ENCODE measurements around the gene TMIGD3.

TMIGD3 gene

GRCh38 chr1:111507411-111508201 lies 4.2 kb upstream of the TMIGD3 start:
- ATAC-seq, result peak; percentile 58 to 67

GRCh38 chr1:111506561-111506960 lies 3.1 kb upstream of the TMIGD3 start:
- ATAC-seq, result no peak

DNA sequence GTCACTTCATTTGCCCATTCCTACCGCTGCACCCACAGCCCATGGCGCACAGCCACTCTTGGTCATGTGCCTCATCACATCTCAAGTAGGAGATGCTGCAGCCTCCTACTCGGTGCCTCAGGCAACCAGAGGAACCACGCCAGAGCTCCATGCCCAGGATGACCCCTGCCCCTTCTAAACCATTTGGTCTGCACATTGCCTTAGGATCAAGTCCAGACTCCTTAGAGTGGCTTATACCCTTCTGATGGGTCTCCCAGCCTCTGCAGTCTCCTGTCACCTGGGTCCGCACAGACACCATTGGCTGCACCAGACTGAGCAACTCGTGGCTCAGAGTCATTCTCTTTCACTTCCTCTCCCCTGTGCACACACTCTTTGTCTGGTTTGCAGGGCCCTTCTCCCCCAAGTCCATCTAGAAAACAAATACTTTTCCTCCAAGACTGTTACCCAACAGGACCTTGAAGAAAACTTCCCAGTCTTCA lies 2.2 kb upstream of the TMIGD3 start:
- peak; percentile 16 to 39 for ATAC-seq

- ATAC-seq, result no peak
Observed at GRCh38 chr1:111504097-111504496, 664 bp upstream of the TMIGD3 start.

GRCh38 chr1:111501645-111502044 lies 1.8 kb downstream of the TMIGD3 start:
- no peak for ATAC-seq

DNA sequence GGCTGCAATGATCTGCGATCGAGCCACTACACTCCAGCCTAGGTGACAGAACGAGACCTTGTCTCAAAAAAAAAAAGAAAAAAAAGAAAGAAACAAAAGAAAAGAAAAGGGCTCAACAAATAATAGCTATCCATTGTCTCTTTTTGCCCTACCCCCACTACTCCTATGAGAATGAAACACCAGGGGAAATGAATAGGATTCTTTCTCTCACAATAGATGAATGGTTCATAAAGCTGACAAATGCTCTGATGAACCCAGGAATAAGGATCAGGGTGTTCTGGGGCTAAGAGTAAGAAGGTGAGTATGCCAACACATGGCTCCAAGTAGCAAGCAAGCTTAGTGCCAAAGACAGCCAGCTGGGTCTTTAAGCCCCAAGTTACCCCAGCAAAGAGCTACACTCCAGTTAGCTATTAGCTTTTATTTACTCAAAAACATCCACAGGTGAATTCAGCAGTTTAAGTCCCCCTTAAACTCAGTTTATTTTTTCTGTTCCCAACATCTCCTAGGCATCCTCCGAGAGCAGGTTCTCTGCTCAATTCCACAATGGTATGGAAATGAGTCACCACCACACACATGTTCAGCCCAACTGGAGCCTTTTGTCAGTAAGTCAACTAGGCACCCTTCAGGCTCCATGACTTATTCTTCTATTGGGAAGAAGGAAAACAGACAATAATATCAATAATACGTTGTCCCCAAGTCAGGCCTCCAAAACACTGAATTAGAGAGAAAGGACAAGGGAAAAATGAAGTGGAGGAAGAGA lies 4.2 kb downstream of the TMIGD3 start:
- no peak for ATAC-seq

DNA sequence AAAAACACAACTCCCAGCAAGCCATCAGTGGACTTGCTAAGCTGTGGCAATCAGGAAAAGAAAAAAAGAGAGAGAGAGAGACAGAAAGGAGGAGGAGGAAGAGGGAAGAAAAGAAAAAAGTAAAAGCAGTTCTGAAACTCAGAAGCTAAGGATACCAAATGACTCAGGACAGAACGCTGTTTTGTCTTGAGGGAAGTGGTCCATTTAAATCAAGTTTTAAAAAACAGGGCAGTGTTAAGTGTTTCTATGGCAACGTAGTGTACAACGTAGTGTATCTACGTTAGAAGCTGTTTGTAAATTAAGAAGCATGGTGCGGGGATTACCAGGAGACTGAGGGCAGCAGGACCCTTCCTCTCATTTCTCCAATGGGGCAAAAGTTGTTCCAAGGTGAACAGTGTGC lies 5.8 kb downstream of the TMIGD3 start:
- ATAC-seq, result no peak

GRCh38 chr1:111496398-111496797 lies 7.0 kb downstream of the TMIGD3 start:
- ATAC-seq, result peak; percentile 32 to 48

DNA sequence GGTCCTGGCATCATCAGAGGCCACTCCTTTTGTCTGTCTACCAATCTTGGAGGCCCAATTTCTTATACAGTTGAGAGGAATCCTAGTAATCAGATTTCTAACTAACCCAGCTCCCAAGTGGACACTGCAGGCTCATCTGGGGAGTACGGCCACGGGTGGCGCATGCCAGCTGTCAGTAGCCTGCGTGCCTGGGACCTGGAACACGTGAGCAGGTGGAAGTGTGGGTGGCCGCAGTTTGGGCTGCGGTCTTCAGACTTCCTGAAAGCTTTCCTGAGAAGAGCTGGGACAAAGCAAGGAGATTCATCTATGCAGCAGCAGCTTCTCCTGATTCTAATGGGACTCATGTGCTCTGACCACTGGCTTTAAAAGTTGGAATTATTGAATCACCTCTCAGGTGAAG lies 12.4 kb downstream of the TMIGD3 start:
- no peak for ATAC-seq

DNA sequence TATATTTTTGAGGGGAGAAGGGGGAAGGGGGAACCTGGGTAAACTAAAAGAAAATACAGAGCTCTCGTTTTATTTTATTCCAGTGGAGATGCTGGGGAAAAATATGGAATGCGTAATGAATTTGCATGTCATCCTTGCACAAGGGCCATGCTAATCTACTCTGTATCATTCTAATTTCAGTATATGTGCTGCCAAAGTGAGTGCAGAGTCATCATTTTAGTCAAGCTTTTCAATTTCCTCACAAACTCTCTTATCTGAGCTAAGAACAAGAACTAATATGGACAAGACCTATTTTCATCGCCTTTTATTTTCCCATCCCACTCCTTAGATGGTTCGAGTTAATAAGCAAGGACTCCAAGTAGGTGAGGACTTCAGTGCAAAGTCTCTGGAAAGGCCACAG lies 13.2 kb downstream of the TMIGD3 start:
- no peak for ATAC-seq

DNA sequence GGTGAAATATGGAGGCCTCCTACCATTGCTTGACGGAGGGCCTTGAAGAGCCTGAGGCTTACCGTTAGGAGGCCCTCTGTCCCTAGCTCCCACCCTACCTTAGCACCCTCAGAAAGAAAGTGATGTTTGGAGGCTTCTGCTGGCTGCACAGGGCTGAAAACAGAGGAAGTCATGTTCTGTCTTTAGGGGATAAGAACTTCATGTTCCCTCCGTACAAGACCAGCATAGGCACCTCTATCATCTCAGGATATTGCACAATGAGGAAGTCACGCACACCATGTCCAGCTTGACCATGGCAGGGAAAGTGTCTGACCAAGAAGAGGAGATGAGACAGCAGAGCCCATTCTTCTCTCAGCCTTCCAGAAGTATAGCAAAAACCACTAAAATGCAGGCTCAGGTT lies 13.8 kb downstream of the TMIGD3 start:
- no peak for ATAC-seq

- no peak for ATAC-seq
Observed at GRCh38 chr1:111488669-111489068, 14.8 kb downstream of the TMIGD3 start.

DNA sequence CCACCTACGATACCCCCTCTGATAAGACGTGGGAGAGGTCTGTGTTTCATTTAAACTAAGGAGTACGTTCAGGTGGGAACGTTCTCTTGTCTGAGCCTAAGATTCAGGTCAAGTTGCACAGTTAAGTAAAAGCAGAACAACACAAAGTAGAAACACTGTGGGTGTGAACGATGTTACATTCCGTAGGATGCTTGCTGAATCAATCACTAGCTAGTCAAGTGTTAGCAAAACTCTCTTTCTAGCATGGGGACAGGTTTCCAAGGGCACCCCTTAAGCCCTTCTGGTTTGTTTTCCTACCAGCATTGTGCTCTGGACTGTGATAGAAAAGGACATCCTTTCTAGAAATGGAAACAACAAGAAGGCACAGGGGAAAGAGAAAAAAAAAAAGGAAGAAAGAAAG lies 16.3 kb downstream of the TMIGD3 start:
- no peak for ATAC-seq

GRCh38 chr1:111486431-111486830 lies 17.0 kb downstream of the TMIGD3 start:
- no peak for ATAC-seq

DNA sequence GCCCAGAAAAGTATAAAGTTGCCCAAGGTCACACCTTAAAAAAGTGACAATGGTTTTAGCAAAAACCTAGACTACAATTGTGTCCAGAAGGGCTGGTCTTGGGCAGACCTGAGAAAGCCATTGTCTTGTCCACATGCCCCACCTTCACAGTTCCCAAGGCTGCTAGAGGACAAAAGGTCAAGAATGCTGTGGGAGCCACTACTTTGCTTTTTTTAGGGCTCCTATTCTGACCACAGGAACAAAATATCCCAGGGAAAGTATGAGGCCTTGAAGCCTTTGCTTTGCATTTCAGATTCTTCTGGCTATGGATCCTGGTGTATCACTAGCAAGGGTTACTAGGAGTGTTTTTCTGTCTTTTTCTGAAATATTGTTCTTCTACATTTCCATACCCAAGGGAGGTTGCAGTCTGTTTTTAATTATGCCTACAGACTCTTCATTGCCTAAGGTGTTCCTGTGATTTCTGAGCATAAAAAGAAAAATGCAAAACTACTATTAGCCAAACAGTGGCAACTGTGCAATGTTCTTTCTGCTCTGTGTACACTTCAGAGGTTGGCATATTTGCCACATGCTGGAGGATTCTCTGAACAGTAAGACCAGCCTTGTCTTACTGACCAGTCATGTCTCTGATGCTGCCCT lies 18.9 kb downstream of the TMIGD3 start:
- no peak for ATAC-seq

DNA sequence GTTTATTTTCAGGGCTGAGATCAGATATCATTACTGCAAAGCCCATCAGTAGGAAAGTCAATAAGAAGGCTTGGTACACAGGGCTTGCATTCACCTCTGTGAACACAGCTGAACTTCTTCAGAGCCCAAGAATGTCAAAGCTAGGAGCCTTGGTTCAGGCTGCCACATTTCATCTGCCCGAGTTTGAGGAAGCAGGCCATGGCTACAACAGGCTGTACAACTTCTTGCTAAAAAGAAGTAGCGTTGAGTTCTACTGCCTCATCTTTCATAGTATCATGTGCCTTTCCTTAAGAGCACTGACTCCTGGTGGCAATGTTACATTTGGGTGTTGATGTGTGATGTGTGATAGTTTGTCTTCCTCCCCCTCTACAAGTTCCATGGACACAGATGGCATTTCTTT lies 19.6 kb downstream of the TMIGD3 start:
- ATAC-seq, result no peak

DNA sequence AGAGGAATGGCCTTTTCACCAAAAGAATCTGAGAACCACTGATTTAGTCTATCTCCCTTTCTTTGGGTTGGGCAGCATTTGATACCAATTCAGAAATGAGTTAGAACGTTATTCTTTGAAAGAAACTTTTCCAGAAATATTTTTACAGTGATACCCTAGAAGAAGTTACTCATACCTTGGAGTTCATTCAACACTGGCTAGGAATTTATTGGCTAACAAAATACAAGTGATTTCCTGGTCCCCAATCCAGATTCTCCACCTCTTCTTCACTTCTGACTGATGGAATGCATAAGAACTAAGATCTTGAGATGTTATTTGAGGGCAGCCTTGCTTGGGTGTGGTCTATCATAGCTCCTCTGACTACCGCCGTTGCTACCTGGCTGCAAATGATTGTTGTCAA lies 20.3 kb downstream of the TMIGD3 start:
- ATAC-seq, result no peak

GRCh38 chr1:111481387-111482221 lies 21.8 kb downstream of the TMIGD3 start:
- ATAC-seq, result peak; percentile 72 to 77

DNA sequence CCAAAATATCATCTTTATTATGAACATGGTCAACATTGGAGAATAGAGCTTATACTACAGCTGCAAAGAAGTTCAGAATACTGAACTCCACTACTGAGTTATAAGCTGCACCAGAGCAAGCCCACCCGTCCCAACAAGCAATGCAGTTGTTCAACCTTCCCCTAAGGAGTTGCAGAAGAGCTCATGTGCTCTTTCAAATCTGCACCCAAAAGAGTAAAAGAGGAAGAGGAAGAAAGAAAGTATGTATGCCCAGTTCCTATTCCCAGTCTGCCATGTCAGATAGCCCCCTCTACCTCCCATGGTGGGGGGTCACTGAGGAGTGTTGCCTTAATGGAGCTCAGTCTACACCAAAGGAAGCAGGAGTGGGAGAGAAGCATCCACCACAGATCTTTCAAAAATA lies 22.8 kb downstream of the TMIGD3 start:
- ATAC-seq, result no peak

DNA sequence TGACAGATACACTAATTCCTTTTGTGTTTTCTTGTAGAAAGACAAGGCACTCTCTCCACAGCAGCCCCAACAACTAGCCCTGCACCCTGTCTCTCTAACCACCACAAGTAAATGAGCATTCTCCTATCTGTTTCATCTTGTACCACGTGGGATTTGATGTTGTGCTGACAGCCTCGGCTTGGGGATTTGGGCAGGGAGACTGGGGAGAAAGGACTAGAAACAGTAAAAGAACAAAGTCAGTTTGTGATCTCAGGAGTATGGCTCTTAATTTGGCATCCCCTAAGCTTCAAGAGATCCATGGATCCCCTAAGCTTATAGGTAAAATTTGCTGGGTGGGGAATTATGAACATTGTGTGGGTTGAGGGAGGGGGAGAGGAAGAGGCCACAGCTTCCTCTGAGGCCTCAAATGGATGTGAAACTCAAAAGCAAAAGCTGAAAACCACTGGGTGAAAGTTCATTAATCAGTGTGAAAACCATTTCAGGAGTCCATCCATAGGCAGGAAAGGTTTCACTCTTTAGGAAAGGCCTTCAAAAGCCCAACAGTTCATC lies 26.6 kb downstream of the TMIGD3 start:
- ATAC-seq, result peak; percentile 30 to 40

GRCh38 chr1:111476214-111476613 lies 27.2 kb downstream of the TMIGD3 start:
- no peak for ATAC-seq

DNA sequence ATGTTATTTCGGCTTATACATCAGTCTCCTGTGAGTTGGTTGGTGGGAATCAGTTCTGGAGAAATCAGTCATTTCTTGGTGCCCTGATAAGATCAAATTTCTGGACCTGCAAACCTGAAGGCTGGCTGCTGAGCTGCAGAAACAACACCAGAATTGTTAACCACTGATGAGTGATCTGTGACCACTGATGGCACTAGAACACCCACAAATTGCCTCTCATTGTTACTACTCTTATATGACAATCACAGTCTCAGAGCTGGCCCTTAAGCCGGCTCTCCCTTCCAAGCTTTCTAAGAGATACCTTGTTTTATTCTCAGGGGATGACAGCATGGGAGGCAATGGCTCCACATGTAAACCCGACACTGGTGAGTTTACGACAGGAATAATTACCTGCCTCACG lies 27.7 kb downstream of the TMIGD3 start:
- peak; percentile 75 to 77 for ATAC-seq

Data from activated CD4-positive, CD25-positive, alpha-beta regulatory T cell treated with anti-CD3 and anti-CD28 coated beads, Interleukin-2, amount 50 U/mL, for 24 hours (primary cell).